AG04449 (cell line): ENCODE data around the gene CMTM7.
"Not testable (repeated sequence)": the region's sequence is repeated elsewhere in the genome, so short reads cannot be mapped to it uniquely, and the experiment has no call there.

Experiments used
- CTCF ChIA-PET: fragments of 350-600 bp; formaldehyde crosslinking; extraction: SDS; loops from one replicate; lab custom pipeline; 2021; ENCODE audit warnings: antibody characterized with exemption; lab: Yijun Ruan, JAX
- POLR2A ChIA-PET: fragments of 400-600, 350-600 bp; formaldehyde crosslinking; extraction: SDS; loops from one replicate; lab custom pipeline; 2020; ENCODE audit warnings: antibody characterized with exemption, inconsistent platforms; lab: Yijun Ruan, JAX
- DNase-seq: peaks from one replicate; pipeline ENCODE4 v3.0.0-alpha.2; 2010; ENCODE audit warnings: low read depth, low spot score
- H3K4me3 ChIP-seq: 2 replicates; pipeline ENCODE4 v1.5.1; 2011; ENCODE audit warnings: low read depth, mild to moderate bottlenecking, control low read depth, low read length
- CTCF ChIP-seq: IDR thresholded peaks from one replicate; pipeline ENCODE4 v1.5.1; 2011; ENCODE audit warnings: mild to moderate bottlenecking, moderate library complexity, low read length, control low read depth, inconsistent platforms; ENCODE audit not compliant: insufficient read depth; ENCODE audit errors: missing control alignments

The CMTM7 gene

GRCh38 chr3:32455609-32456428 lies 64.2 kb downstream of the CMTM7 start:
- no peak for TF ChIP-seq CTCF
- ChIA-PET CTCF (interaction anchor here (4.9 to 12.7 kb wide), 2 partner anchors 13 to 81 kb away, joined by 22 to 144 read pairs; no protein-coding TSS in a partner anchor), POLR2A (no interaction called here)
- no peak for DNase-seq
- no peak overlapping the region for H3K4me3 ChIP-seq

GRCh38 chr3:32456429-32457130 lies 64.9 kb downstream of the CMTM7 start:
- TF ChIP-seq CTCF, result no peak
- ChIA-PET CTCF (interaction anchor here (4.9 to 12.7 kb wide), 2 partner anchors 12 to 81 kb away, joined by 22 to 144 read pairs; no protein-coding TSS in a partner anchor), POLR2A (no interaction called here)
- H3K4me3 ChIP-seq, result no peak overlapping the region
- DNase-seq, result no peak

GRCh38 chr3:32457971-32458471 lies 66.4 kb downstream of the CMTM7 start:
- no peak for TF ChIP-seq CTCF
- DNase-seq, result no peak
- ChIA-PET POLR2A (no interaction called here), CTCF (interaction anchor here (1.3 to 12.7 kb wide), 3 partner anchors 11 to 83 kb away, joined by 3 to 144 read pairs (median 22); no protein-coding TSS in a partner anchor)
- no peak overlapping the region for H3K4me3 ChIP-seq

GRCh38 chr3:32459450-32459849 lies 67.8 kb downstream of the CMTM7 start:
- CTCF ChIA-PET, result interaction anchor here (1.3 kb wide), 2 partner anchors 8 to 14 kb away, joined by 3 to 13 read pairs; no protein-coding TSS in a partner anchor
- TF ChIP-seq CTCF, result no peak
- no peak overlapping the region for H3K4me3 ChIP-seq
- no peak for DNase-seq
- POLR2A ChIA-PET, result no interaction called here

GRCh38 chr3:32460031-32460749 lies 68.5 kb downstream of the CMTM7 start:
- no peak for TF ChIP-seq CTCF
- POLR2A ChIA-PET, result interaction anchor here (1.0 kb wide), 1 partner anchor 21 kb away, joined by 3 read pairs; no protein-coding TSS in a partner anchor
- DNase-seq, result no peak
- CTCF ChIA-PET, result interaction anchor here (1.1 to 1.8 kb wide), 3 partner anchors 9 to 85 kb away, joined by 4 to 7 read pairs (median 4); no protein-coding TSS in a partner anchor
- H3K4me3 ChIP-seq, result no peak overlapping the region

- ChIA-PET CTCF (interaction anchor here (1.1 to 1.8 kb wide), 4 partner anchors 9 to 86 kb away, joined by 3 to 7 read pairs (median 4); no protein-coding TSS in a partner anchor), POLR2A (interaction anchor here (1.0 kb wide), 1 partner anchor 20 kb away, joined by 3 read pairs; no protein-coding TSS in a partner anchor)
- H3K4me3 ChIP-seq, DNase-seq: not testable (repeated sequence)
Measured at GRCh38 chr3:32460817-32461496, 69.3 kb downstream of the CMTM7 start.

- H3K4me3 ChIP-seq, POLR2A ChIA-PET, DNase-seq: not testable (repeated sequence)
- CTCF ChIA-PET, result interaction anchor here (1.2 kb wide), 1 partner anchor 62 kb away, joined by 3 read pairs; no protein-coding TSS in a partner anchor
Measured at GRCh38 chr3:32462191-32462986, 70.7 kb downstream of the CMTM7 start.

GRCh38 chr3:32463415-32463814 lies 71.8 kb downstream of the CMTM7 start:
- H3K4me3 ChIP-seq, CTCF ChIA-PET, POLR2A ChIA-PET, DNase-seq: not testable (repeated sequence)
